Activated CD8-positive, alpha-beta memory T cell treated with anti-CD3 and anti-CD28 coated beads for 1 hour (primary cell): Measurements from ENCODE around the gene HTRA1.

Experiments used
- DNase-seq, 2 donors: peaks; one replicate each; pipeline ENCODE4 v3.0.0-alpha.2; 2020; ENCODE audit warnings: low read depth in 1 of 2; ENCODE audit errors: extremely low read depth in 1 of 2

Gene HTRA1

GRCh38 chr10:122461367-122461728, at the start of gene HTRA1:
HTRA1 (plus strand) TSS chr10:122461553; CDS start chr10:122461653, 100 bp downstream.
- DNase-seq = no peak

GRCh38 chr10:122413327-122413726, 48.0 kb upstream of the HTRA1 start:
- no peak for DNase-seq

- no peak for DNase-seq
These were observed 43.7 kb upstream of the HTRA1 start for GRCh38 chr10:122417667-122418066.

GRCh38 chr10:122419016-122419415, 42.3 kb upstream of the HTRA1 start:
- DNase-seq = no peak

GRCh38 chr10:122419876-122420623, 41.3 kb upstream of the HTRA1 start:
- no peak for DNase-seq

GRCh38 chr10:122420624-122421007, 40.7 kb upstream of the HTRA1 start:
- no peak for DNase-seq

DNA sequence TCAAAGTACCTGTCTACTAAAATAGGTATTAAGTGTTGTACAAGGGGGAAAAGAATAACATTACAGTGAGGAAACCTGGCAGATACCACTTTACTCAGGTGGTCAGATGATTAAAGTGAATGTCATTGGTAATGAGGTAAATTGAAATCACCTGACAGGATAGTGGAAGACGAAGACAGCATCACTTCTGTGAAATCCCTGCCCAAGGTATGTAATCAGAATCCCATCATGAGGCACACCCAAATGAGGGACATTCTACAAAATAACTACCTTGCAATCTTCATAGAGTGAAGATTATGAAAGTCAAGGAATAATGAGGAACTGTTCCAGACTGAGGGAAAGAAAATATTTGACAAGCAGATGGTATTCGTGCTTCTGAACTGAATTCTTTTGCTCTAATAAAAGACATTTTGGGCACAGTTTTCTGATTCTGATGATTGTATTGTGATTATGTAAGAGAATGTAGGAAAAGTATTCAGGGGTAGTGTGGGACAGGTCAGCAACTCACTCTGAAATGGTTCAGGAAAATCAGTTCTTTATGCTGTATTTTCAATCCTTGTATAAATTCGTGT, 40.2 kb upstream of the HTRA1 start:
- no peak for DNase-seq

GRCh38 chr10:122421742-122422141, 39.6 kb upstream of the HTRA1 start:
- no peak for DNase-seq

GRCh38 chr10:122422266-122422989, 38.9 kb upstream of the HTRA1 start:
- DNase-seq = no peak

DNA sequence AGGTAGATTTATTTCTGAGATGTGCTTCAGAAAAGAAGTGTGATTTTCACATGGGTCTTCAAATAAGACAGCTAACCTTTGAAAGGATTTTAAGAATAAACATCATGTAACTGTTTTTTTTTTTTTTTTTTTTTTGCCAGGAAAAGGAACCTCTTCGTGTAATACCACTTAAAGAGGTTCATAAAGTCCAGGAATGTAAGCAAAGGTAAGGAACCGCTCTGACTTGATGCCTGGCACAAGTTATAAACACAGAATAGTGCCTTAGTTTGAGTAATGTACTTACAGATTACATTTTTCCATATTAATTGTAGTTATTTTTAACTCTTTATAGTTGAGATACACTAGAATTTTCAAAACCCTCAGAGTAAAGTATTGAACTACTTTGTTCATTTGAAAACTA, 37.3 kb upstream of the HTRA1 start:
- no peak for DNase-seq

DNA sequence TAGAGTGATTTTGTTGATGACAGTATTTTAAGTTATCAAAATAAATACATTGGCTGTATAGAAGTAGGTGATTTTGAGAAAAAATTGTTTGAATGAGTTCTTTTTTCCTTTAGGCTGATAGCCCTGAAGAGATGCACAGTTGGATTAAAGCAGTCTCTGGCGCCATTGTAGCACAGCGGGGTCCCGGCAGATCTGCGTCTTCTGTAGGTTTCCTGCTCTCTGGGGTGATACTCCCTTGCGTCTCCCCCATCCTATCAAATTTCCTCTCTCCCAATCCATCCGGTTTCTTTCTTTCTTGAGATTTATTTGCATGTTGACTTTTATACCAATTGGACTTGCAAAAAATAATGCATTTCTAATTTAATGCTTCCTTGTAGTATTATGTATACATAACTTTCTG, 34.5 kb upstream of the HTRA1 start:
- no peak for DNase-seq

- no peak for DNase-seq
These were observed 34.1 kb upstream of the HTRA1 start for GRCh38 chr10:122427280-122427679.

GRCh38 chr10:122435212-122435827, 26.0 kb upstream of the HTRA1 start:
- DNase-seq = no peak

DNA sequence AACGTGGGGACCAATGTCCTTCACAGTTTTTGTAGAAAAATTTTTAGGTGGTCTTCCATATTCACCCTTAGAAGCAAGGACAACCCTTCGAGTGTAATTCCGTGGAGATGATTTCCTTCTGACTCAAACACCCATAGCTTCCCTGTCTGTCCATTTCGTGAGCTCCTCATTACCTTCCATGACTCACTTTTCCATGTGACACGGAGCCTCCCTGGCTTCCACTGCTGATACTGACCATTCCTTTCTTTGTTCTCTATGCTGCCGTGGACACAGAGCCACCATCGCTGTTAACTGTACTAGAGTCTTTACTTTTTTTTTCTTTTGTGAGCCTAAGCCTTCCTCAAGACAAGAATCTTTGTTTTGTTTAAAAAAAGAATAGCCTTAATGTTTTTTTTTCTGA, 19.4 kb upstream of the HTRA1 start:
- no peak for DNase-seq

GRCh38 chr10:122445469-122445868, 15.9 kb upstream of the HTRA1 start:
- DNase-seq = no peak

DNA sequence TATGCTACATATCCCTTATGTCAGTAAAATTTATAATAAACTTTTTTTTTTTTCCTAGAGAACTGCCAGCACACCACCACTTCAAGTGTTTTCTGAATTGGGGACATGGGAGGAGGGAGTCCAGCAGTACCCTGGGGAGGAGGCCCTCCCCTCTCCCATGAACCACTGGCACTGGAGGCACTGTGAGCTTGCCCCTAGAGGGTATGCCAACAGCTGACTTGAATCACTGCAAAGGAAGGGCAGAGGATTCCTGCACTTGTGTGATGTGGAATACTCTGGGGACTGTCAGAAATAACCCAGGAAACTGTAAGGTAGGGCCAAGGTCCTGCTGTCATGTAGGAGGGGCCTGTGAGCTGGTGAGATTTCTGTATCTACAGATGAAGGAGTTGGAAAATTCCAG, 15.4 kb upstream of the HTRA1 start:
- no peak for DNase-seq

DNA sequence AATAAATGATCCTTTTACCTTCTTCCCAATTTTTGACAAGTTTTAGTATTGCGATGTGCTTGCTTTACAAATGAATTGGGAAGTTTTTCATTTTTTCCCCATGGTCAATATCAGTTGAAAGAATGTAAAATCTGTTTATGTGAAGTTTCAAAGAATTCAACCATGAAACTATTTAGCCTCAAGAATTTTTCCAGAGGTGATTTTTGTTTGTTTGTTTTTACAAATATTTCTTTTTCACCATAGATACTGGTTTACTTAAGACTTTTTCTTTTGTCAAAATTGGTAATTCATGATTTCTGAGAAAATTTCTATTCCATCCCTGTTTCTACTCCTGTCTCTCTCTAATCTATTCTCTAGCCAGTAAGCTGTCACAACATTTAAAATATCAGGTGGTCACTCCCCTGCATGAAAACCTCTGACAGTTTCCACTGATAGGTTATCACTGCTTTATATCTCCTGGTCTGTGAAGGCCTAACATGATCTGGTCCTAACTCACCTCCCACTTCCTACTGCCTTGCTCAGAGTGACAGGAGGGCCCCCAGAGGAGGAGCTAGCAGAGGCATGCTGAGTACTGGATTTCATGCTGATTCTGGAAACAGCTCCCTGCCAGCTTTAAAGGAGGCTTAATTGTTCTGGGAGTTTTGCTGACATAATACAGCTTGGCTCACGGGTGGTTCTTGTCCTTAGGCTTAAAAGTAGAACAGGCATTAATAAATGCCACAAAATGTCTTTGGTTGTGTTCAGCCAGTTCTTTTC, 14.5 kb upstream of the HTRA1 start:
- DNase-seq = no peak

DNA sequence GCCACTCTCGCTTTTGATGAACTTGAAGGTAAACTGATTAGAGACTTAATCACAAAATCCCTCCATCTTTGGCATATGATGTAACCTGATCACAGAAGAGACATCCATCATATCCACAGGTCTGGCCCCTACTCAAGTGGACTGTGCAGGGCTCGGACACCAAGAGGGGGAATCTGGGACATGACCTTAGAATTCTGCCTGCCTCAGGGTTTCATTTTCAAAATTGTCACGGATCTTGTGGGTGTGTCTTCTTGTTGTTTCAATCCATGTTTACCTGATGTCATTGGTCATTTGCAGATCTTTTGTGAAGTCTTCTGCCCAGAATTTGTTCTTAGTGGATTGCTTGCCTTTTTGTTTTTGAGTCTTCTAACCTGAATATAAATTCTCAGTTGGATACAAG, 12.8 kb upstream of the HTRA1 start:
- no peak for DNase-seq

- DNase-seq = no peak
These were observed 12.2 kb upstream of the HTRA1 start for GRCh38 chr10:122449153-122449552.

DNA sequence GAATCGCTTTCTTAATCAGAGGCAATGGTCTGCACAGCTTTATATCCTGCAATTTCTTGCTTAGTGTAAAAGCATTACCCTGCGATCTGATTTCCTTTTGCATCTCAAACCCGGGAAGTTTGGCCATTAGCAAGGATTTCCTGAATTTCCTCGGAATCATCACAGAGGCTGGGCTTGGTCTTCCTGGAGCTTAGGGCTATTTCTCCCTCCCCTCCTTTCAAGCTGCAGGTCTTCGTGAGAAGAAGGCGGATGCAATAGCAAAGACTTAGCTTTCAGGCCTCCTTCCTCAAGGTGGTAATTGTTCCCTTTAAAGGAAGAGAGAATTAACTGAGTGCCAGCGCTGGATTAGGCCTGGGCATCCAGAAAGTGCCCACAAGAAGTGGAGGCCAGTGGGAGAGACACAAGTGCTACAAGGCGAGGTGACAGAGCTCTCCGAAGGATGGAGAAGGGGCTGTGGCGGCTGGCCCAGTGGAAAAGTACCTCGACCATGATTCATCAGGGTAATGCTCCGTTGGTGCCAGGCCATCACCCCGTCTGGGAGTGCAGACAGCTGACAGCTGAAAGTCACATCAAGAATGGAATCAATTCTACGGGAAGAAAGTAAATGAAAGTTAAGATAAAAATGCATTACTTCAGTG, 10.9 kb upstream of the HTRA1 start:
- no peak for DNase-seq

GRCh38 chr10:122454071-122454470, 7.3 kb upstream of the HTRA1 start:
- no peak for DNase-seq
